Psoas muscle (tissue), 8 donors: ENCODE measurements around the gene AGPAT2. TPM values are rescaled to one million over a fixed set of nuclear protein-coding genes. Genes with fewer than 3 reads are reported as not detected.

Experiments used
- ATAC-seq, 4 donors: fragments of 200-7000 bp; cut with Tn5 transposase; one replicate each; pipeline ENCODE4 v1.9.1; 2020; ENCODE audit warnings: moderate library complexity in 3 of 4, mild to moderate bottlenecking in 2 of 4
- DNase-seq, 2 donors: peaks; one replicate each; pipeline ENCODE4 v3.0.0-alpha.2; 2020
- H3K27ac ChIP-seq: fragments of 200-600 bp; one replicate; pipeline ENCODE4 v1.8.0; 2022
- H3K27me3 ChIP-seq, 3 donors: fragments of 200-600 bp in 1 of 3; one replicate each; pipeline versions ENCODE4 v1.6.1 to v1.8.0; 2013 to 2022; ENCODE audit warnings: low read length in 2 of 3, mild to moderate bottlenecking in 2 of 3, moderate library complexity in 1 of 3; ENCODE audit not compliant: insufficient read depth in 3 of 3
- H3K36me3 ChIP-seq, 2 donors: fragments of 200-600 bp in 1 of 2; one replicate each; pipeline versions ENCODE4 v1.6.1 to v1.8.0; 2013 to 2022; ENCODE audit warnings: low read depth in 1 of 2, mild to moderate bottlenecking in 1 of 2, moderate library complexity in 1 of 2; ENCODE audit not compliant: insufficient read depth in 1 of 2
- H3K4me1 ChIP-seq: fragments of 200-600 bp; one replicate; pipeline ENCODE4 v1.8.0; 2022
- H3K4me3 ChIP-seq: fragments of 200-600 bp; one replicate; pipeline ENCODE4 v1.8.0; 2022; ENCODE audit warnings: mild to moderate bottlenecking
- H3K9me3 ChIP-seq: fragments of 200-600 bp; one replicate; pipeline ENCODE4 v1.8.0; 2022
- WGBS, 3 donors: extraction: QIAGEN DNeasy Blood & Tissue Kit; methylation state at CpG; one replicate each; pipeline versions ENCODE4 v1.1.6 to v1.1.7; 2013; 5-methylcytosine and 5-hydroxymethylcytosine counted together
- intact Hi-C, 2 donors: fragments of 100-400 bp; cut with DNase I; formaldehyde crosslinking; loops; one replicate each; pipeline versions ENCODE4 v1.11.0 to v1.14.2; 2022
- polyA plus RNA-seq, 3 donors: library from polyadenylated mRNA; stranded (reverse); fragments of 200-250 nt; gene quantifications; one replicate each; pipeline ENCODE4 v1.2.3, GENCODE V29; 2013
- total RNA-seq, 4 donors: library from RNA; stranded (reverse); fragmentation: NEBNext Ultra II Directional in 2 of 4; extraction: Animal tissue kit (Norgen Biotek cat#: 25700) in 2 of 4; gene quantifications; one replicate each; pipeline versions ENCODE4 v1.2.1 to v1.2.4, GENCODE V29; 2021 to 2023
- TF ChIP-seq, protein P1 (sequence below): fragments of 200-600 bp; IDR thresholded peaks from one replicate; pipeline ENCODE4 v1.8.0; 2022; ENCODE audit warnings: antibody characterized with exemption
- donor health status: healthy with polysubstance abuse.
- donor health status: DM: no; HTN: no; CAD: no; lungs with moderate emphysema.
- donor health status: Bipolar disorder and iron deficiency.
- donor health status: healthy.
- donor health status: DM: yes; HTN: yes; CAD: no.
- donor health status: DM: no; HTN: no; CAD: no.
- donor health status: DM: no; HTN: no; CAD: no.
- donor health status: DM: yes; HTN: yes; CAD: no.

Gene AGPAT2
- total and polyA plus RNA-seq, 7 donors, result 15.5 to 66.5 (median 41.6) TPM

GRCh38 chr9:136626740-136627642 lies 60.3 kb downstream of the AGPAT2 start:
- DNase-seq, result no peak

GRCh38 chr9:136626066-136626725 lies 61.1 kb downstream of the AGPAT2 start:
- no peaks in the 10 kb centered on the region for H3K9me3 ChIP-seq
- peaks cover 0 to 2% (median 0%) of the 10 kb centered on the region in 3 donors for H3K27me3 ChIP-seq
- no peak overlapping the region for H3K4me3 ChIP-seq
- no peak overlapping the region for H3K27ac ChIP-seq
- ATAC-seq (peak in 1 of 4 donors; percentile 15), DNase-seq (no peak)
- TF ChIP-seq, protein P1, sequence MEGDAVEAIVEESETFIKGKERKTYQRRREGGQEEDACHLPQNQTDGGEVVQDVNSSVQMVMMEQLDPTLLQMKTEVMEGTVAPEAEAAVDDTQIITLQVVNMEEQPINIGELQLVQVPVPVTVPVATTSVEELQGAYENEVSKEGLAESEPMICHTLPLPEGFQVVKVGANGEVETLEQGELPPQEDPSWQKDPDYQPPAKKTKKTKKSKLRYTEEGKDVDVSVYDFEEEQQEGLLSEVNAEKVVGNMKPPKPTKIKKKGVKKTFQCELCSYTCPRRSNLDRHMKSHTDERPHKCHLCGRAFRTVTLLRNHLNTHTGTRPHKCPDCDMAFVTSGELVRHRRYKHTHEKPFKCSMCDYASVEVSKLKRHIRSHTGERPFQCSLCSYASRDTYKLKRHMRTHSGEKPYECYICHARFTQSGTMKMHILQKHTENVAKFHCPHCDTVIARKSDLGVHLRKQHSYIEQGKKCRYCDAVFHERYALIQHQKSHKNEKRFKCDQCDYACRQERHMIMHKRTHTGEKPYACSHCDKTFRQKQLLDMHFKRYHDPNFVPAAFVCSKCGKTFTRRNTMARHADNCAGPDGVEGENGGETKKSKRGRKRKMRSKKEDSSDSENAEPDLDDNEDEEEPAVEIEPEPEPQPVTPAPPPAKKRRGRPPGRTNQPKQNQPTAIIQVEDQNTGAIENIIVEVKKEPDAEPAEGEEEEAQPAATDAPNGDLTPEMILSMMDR, result no peak
- WGBS, 3 donors, result 34 to 43% (median 42%) methylated on average over 20 to 30 of the region's 30 CpGs
- H3K36me3 ChIP-seq, result no peaks in the 10 kb centered on the region
- peaks cover 21% of the 10 kb centered on the region for H3K4me1 ChIP-seq
- intact Hi-C loops, result no loop called here

More at GRCh38 chr9:136626740-136627642, 60.3 kb downstream of the AGPAT2 start:
- H3K27me3 ChIP-seq, result peaks cover 0 to 2% (median 0%) of the 10 kb centered on the region in 3 donors
- H3K36me3 ChIP-seq, result no peaks in the 10 kb centered on the region
- peaks cover 21% of the 10 kb centered on the region for H3K4me1 ChIP-seq
- no peak overlapping the region for H3K27ac ChIP-seq
- no peak overlapping the region for H3K4me3 ChIP-seq
- 79 to 84% (median 80%) methylated on average over 23 to 25 of the region's 25 CpGs for WGBS, 3 donors
- intact Hi-C loops, result no loop called here
- TF ChIP-seq, protein P1, result no peak
- H3K9me3 ChIP-seq, result no peaks in the 10 kb centered on the region
- ATAC-seq, result no peak

DNA sequence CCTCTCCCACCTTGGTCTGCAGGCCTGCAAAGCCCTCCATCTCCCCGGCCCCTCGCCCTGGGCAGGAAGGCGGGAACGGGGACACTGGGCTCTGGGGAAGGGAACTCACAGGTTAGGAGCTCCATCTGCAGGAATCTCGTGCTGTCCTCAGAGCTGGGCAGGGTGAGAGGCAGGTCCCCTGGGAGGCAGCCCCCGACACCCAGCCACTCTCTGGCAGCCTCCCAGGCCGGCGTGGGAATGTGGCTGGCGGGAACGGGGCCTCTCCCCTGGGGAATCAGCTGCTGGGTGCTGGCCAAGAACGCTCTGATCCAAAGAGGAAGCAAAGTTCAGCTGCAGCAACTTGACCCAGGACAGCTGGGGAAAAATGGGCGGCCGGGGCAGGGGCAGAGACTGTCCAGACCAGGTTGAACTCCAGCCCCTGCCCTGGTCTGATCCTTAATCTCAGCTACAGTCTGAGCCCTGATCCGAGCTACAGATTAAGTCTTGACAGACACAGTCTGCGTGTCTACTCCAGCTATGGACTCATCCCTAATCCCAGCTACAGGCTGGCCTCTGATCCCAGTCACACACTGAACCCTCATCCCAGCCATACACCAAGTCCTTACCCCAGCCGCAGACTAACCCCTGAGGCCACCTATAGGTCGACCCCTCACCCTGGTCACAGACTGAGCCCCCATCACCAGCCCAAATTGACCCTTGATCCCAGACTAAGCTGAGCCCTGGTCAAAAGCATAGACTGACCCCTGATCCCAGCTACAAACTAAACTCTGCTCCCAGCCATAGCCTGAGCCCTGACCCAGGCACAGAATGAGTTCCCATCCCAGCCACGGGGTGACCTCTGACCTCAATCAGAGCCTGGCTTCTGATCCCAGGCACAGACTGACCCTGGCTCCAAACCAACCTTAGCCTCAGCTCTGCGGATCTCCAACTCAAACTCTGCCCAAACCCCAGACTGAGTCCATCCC lies 61.9 kb downstream of the AGPAT2 start:
- Histone ChIP-seq H3K4me3 (no peak overlapping the region), H3K9me3 (no peaks in the 10 kb centered on the region), H3K27me3 (peaks cover 0 to 2% (median 0%) of the 10 kb centered on the region in 3 donors), H3K27ac (no peak overlapping the region), H3K36me3 (no peaks in the 10 kb centered on the region), H3K4me1 (peaks cover 21% of the 10 kb centered on the region)
- WGBS, 3 donors, result 13 to 14% (median 14%) methylated on average over 19 of the region's 19 CpGs
- DNase-seq, result peak; percentile 76 to 89
- peak; percentile 50 to 75 (median 60) for ATAC-seq
- TF ChIP-seq, protein P1, result peak; percentile 44
- intact Hi-C loops, result no loop called here

- WGBS, 3 donors, result 69 to 79% (median 70%) methylated on average over 15 to 16 of the region's 16 CpGs
These were observed 62.9 kb downstream of the AGPAT2 start for GRCh38 chr9:136624184-136624951.

More at GRCh38 chr9:136624184-136624951, 62.9 kb downstream of the AGPAT2 start:
- H3K36me3 ChIP-seq, result no peaks in the 10 kb centered on the region
- peak in 1 of 4 donors; percentile 20 for ATAC-seq
- no peaks in the 10 kb centered on the region for H3K9me3 ChIP-seq
- peaks cover 0 to 2% (median 0%) of the 10 kb centered on the region in 3 donors for H3K27me3 ChIP-seq
- TF ChIP-seq, protein P1, result no peak
- no peak overlapping the region for H3K4me3 ChIP-seq
- peak in 1 of 2 donors; percentile 18 for DNase-seq
- H3K4me1 ChIP-seq, result peaks cover 21% of the 10 kb centered on the region
- intact Hi-C loops, result no loop called here
- H3K27ac ChIP-seq, result no peak overlapping the region
